GM19099 (cell line): Measurements from ENCODE around the gene UBE3C.

Source experiments
- POLR2A ChIP-seq: IDR thresholded peaks from 3 replicates; pipeline ENCODE4 v1.6.1; 2011; ENCODE audit warnings: low read depth; ENCODE audit not compliant: insufficient read length; ENCODE audit errors: extremely low read depth

The UBE3C gene

DNA sequence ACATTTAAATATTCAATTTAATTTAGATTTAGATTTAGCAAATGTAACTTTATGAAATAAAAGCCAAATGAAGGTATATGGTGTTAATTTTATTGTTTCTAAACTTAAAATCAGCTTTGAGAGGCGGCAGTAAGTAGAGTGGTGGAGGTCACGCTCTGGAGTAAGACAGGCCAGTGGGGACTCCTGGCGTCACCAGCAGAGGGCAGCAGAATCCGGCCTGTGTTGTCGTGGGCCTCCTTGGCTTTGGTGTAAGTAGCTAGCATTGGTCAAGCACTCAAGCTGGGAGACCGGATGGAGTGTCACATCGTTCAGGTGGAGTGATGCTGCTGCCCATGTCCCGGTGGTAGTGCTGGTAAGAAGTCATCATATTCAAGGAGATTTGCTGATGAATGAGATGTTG, 99.4 kb downstream of the UBE3C start:
- no peak for TF ChIP-seq POLR2A

DNA sequence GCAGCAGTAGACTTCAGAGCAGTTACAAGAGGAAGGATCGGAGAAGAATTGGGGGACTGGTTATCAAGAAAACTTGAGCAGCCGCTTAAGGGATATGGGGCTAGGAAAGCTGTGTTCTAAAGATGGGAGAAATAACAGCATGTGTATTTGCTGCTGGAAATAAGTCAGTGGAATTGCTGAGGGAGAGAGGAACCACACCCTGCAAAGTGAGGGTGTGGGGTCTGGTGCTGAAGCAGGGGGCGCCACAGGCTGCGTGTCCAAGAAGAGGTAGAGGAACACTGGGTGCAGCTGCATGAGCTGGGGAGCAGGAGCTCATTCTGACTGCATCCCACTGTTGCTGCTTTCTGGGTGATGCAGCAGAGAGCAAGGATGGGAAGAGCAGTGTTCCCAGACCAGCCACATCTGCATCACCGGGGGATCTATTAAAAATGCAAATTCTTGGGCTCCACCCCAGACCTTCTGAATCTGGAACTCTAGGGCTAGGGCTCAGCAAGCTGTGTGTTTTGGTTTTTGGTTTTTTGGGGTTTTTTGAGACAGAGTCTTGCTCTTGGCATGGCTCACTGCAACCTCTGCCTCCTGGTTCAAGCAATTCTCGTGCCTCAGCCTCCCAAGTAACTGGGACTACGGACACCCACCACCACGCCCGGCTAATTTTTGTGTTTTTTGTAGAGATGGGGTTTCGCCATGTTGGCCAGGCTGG, 101.0 kb downstream of the UBE3C start:
- no peak for TF ChIP-seq POLR2A

DNA sequence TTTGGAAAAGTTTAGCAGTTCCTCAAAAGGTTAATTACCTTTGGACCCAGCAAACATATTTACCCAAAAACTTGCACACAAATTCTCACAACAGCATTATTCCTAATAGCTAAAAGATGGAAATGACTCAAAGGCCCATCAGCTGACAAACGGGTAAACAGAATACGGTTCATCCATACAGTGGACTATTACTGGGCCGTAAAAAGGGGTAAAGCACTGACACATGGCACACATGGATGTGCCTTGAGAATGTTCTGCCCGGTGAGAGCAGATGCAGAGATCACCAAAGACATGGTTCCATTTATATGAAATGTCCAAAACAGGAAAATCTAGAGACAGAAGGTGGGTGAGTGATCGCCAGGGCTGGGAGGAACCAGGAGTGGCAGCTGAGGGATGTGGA, 102.9 kb downstream of the UBE3C start:
- no peak for TF ChIP-seq POLR2A

DNA sequence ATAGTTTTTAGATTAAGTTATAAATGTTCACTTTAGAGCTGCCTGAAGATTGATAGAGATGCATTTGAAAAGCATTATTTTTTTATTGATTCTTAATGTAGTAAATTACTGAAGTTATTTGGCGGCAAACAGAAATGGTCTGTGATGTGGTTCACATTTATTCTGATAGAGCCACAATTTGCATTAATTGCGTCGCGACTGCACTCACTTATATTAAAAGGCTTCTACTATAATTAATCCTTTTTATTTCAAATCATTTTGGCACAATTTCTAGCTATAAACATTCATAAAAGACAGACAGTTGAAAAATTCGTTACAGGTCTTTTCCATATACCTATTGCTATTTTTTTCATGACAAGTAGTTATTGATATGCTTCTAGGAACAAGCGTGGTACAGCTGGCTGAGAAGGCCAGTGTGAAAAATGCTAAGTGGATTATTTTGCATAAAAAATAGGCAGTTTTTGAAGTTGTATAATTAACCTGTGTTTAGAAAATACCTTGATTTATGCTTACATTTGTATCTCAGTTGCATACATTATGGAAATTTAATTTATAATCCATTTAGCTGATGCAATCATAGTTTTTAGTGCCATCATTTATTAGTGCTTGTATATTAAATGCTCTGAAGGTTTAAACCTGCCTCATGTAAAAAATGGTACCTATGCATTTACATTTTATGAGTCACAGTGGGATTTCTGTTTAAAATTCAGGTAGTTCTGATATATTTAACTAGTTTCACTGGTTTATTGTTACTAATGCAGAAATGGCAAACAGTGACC, 106.0 kb downstream of the UBE3C start:
- TF ChIP-seq POLR2A, result no peak

DNA sequence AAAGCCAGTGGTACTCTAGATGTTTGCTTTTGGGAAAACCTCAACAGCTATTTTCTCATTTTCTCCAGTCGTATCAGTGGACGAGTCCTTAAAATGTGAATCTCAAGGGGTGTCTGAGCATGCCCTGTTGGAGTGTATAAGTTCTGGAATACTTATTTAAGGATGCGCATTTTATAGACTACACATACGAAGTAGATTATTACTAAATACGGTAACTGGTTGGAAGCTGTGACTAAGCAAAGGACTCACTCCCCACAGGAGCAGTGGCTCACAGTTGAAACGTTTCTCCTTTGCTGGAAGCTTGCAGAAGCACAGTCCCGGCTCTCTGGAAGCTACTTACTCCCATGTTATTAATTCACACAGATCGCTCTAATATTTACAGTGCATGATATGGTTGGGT, 107.3 kb downstream of the UBE3C start:
- TF ChIP-seq POLR2A, result no peak

DNA sequence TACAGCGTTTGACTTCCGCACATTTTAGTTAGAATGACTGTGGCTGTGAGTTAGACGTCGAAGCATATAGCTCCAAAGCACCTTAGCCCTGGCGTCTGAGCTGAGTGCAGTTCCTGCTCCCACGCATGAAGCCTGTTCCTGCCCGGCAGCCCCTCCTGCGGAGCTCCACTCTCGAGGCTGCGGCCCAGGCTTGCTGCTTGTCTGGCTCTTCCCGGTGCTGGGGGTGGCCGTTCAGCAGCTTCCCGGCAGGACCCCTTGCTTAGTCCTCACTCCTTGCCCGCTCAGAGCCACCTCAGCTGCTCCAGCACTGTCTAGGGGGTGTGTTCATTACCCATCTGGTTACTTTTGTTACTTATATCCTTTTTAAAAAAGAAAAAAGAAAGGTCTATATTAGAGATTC, 109.9 kb downstream of the UBE3C start:
- no peak for TF ChIP-seq POLR2A

DNA sequence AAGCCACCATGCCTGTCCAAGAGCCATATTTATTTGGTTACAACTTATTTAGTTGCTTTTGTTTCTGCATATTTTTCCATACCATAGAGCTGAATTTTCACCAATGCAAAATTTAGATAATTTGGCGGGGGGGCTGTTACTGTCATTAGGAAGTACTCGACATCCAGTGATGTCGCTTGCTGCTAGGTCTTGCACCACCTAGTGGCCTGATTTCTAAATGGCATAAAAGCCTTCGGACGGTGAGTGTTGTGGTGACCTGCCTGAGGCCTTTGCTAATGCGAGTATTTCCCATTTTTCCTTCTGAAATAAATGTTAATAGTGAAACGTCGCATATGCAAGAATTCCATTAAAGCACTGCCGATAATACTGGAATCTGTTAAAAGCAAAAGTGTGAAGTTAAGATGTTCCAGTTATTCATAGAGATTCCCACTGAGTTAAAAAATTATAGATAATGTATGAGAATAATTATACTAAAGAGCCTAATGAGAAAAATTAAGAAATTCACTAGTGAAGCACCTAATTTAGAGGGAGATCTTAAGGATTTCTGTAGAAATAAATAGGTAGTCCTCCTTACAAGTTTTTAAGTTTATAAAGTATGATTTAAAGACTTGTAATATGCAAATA, 112.0 kb downstream of the UBE3C start:
- no peak for TF ChIP-seq POLR2A

DNA sequence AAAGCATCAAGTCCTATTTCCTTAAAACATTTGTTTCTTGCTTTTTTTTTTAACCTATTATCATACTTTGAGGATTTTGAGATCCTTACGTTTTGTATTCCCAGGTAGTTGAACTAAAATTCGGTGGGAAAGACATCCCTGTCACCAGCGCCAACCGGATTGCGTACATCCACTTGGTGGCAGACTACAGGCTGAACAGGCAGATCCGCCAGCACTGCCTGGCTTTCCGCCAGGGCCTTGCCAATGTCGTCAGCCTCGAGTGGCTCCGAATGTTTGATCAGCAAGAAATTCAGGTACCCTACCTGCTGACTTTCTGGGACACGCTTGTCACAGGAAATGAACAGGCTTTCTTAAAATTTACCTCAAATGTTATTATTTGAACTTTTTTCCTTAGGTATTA, 115.1 kb downstream of the UBE3C start:
- no peak for TF ChIP-seq POLR2A

DNA sequence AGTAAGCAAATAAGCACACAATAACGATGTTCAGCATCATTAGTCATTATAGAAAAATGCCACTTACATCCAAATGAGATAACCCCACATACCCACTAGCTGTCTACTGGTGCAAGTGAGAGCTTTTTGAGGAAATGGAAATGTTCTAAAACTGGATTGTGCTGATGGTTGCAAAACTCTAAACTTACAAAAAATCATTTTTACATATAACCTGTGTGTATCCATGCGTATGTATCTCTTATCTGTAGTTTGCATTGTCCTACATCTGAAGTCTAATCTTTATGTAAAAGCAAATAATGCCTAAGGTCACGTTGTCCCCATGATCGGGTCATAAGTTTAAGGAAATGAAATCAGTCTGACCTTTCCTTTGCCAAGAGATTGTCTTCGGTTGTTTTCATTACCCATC, 116.5 kb downstream of the UBE3C start:
- no peak for TF ChIP-seq POLR2A

DNA sequence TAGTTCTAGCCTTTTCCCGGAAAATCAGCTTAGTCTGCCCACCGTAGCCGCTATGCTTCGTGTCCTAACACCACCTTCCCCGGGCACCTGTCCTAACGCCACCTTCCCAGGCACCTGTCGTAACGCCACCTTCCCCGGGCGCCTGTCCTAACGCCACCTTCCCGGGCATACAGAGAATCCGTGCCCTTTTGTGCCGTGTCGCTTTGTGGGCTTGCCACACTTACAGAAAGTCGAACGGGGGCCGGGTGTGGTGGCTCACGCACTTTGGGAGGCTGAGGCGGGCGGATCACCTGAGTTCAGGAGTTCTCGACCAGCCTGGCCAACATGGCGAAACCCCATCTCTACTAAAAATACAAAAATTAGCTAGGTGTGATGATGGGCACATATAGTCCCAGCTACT, 124.4 kb downstream of the UBE3C start:
- TF ChIP-seq POLR2A, result no peak

DNA sequence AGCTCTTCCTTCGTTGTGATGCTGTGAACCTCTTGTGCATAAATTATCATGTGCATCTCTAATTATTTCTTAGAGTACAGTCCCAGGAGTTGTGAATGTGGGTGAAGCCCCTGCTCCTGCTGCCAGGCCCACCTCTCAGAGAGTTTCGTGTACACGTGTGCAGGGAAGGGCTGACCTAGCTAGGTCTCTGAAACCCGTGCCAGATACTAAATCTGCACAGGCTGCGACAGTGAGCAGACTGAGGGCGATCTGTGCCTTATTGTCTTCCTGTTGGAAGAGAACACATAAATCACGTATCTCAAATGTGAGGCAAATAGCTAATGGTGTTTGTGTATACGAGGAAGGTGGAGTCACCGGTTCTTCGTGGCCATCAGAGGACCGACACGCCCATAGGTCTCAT, 126.3 kb downstream of the UBE3C start:
- TF ChIP-seq POLR2A, result no peak

DNA sequence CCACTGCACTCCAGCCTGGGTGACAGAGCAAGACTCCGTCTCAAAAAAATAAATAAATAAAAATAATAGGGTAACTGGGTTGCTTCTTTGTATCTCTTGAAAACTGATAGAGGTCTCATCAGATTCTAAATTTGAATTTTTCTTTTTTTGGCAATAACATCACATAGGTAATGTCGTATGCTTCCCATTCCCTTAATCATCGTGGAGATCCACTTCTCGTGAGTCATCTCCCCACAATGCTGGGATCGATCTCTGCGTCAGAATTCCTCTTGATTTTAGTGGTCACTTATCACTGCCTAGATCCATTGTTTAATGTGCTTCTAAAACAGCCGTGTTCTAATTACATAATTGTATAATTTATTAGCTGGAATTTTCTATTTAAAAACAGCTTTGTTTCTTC, 127.5 kb downstream of the UBE3C start:
- no peak for TF ChIP-seq POLR2A

DNA sequence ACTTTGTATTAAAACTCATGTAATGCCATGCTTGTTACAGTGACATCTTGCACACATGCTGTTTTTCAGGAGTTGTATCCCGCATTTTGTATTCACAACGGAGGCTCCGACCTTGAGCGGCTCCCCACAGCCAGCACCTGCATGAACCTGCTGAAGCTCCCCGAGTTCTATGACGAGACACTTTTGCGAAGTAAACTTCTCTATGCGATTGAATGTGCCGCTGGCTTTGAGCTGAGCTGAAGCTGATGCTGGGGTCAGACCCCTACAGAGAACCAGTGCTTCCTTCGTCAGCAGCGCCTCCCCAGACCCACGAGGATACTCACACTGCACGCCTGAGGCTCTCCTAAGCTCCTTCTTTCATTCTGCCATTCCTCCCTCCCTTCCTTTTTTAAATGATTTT, 128.8 kb downstream of the UBE3C start:
- no peak for TF ChIP-seq POLR2A

DNA sequence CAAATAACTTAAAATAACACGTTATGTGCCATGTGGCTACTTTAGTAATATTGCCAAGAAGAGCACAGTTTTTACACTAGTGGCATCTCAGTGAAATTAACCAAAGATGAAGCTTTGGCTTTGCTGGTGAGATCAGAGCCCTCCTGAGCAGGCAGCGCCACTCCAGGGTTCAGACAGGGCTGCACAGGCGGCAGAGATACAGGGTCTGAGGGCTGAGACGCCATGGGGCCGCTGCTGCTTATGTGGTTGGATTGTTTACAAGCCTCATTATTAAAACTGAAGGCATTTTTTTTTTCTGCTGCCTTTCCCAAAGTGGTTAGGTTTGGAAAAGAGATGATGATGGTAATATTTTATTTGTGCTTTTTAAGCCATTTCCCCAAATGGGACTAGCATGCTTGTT, 129.2 kb downstream of the UBE3C start:
- no peak for TF ChIP-seq POLR2A

DNA sequence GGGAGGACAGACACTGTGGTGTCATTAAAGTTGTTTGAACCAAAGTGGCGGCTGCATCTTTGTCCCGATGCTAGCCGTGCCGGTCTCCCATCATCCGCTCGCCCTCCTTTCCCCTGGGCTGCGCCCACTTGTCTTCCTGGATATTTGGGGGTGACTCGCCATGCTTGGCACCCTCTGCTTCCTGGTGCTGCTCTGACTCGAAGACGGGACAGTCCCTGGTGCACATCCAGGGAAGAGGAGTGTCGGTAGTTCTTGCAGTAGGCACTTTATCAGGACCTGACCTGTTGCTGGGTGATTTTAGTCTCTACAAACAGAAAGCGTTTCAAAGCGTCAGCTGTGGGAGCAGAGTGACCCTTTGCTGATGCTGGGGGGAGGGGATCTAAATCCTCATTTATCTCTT, 129.8 kb downstream of the UBE3C start:
- no peak for TF ChIP-seq POLR2A
